ENCODE measurements around the gene COL4A6.

GRCh38 chrX:108298165-108298602, 140.0 kb downstream of the COL4A6 start:
- TF ChIP-seq POLR2A (IDR thresholded peaks at IDR 0.05; ENCODE audit: low read length) (no peak), GATA1 (IDR thresholded peaks at IDR 0.05; ENCODE audit: low read depth, low read length) (no peak)
